HCT116 (cell line): ENCODE data around the gene TTLL9. TPM values are rescaled to one million over a fixed set of nuclear protein-coding genes. Genes with fewer than 3 reads are reported as not detected.

Source experiments
- ATAC-seq: fragments of 200-7000 bp; cut with Tn5 transposase; 2 replicates; pipeline ENCODE4 v1.9.1; 2020; ENCODE audit warnings: mild to moderate bottlenecking, moderate library complexity
- BruUV-seq: library from RNA; stranded (reverse); fragments of 400-500 nt; replicated peaks from 2 replicates; lab custom pipeline; 2021; lab: Mats Ljungman, UMichigan
- CTCF ChIA-PET: fragments of 300-600 bp; sonication (Branson Sonifier 250); formaldehyde crosslinking; loops from one replicate; lab custom pipeline; 2021; ENCODE audit warnings: antibody characterized with exemption; lab: Charles Lee
- POLR2A ChIA-PET: fragments of 300-600, 350-600 bp; sonication (Branson Sonifier 250); formaldehyde crosslinking; loops from one replicate; lab custom pipeline; 2021; ENCODE audit warnings: antibody characterized with exemption; lab: Charles Lee
- RAD21 ChIA-PET, 2 experiments: fragments of 300-600 bp; sonication (Branson Sonifier 250); formaldehyde crosslinking; loops; one replicate each; lab custom pipeline; 2023; ENCODE audit warnings: low total read pairs in 2 of 2; ENCODE audit not compliant: uncharacterized antibody in 2 of 2, unreplicated experiment in 2 of 2, low non-redundant PET in 1 of 2; lab: Charles Lee
- DNase-seq: peaks from one replicate; pipeline ENCODE4 v3.0.0-alpha.2; 2010; ENCODE audit warnings: low read depth, low spot score
- H2AFZ ChIP-seq: fragments of 200-600 bp; shearing (Covaris generic), sonication (generic); 2 replicates; pipeline ENCODE4 v1.6.1; 2017; ENCODE audit warnings: low read depth, mixed run types, mixed read lengths, antibody characterized with exemption, low read length; ENCODE audit not compliant: poor library complexity, severe bottlenecking
- H3K27ac ChIP-seq: 2 replicates; pipeline ENCODE4 v1.5.1; 2012; ENCODE audit warnings: low read depth, low read length
- H3K27me3 ChIP-seq: fragments of 200-600 bp; sonication (generic); 2 replicates; pipeline ENCODE4 v1.6.1; 2016; ENCODE audit warnings: mixed run types, low read length, mixed read lengths; ENCODE audit not compliant: insufficient read depth
- H3K36me3 ChIP-seq, 2 experiments: fragments of 200-500 bp in 1 of 2; fragments of 200-600 bp in 1 of 2; sonication (Bioruptor generic) in 1 of 2; sonication (generic) in 1 of 2; 2 replicates each; pipeline versions ENCODE4 v1.5.1 to v1.6.1; 2014 to 2016; ENCODE audit warnings: low read length in 2 of 2, inconsistent platforms in 1 of 2, mixed read lengths in 1 of 2, mixed run types in 1 of 2; ENCODE audit not compliant: insufficient read depth in 2 of 2, control insufficient read depth in 1 of 2
- H3K4me1 ChIP-seq, 2 experiments: fragments of 200-600 bp in 1 of 2; sonication (generic) in 1 of 2; 2 replicates each; pipeline versions ENCODE4 v1.5.1 to v1.6.1; 2012 to 2017; ENCODE audit warnings: low read length in 2 of 2, inconsistent platforms in 1 of 2, mild to moderate bottlenecking in 1 of 2, mixed read lengths in 1 of 2, mixed run types in 1 of 2, moderate library complexity in 1 of 2; ENCODE audit not compliant: insufficient read depth in 2 of 2, control insufficient read depth in 1 of 2
- H3K4me2 ChIP-seq: fragments of 200-600 bp; sonication (generic); 2 replicates; pipeline ENCODE4 v1.6.1; 2017; ENCODE audit warnings: mixed run types, low read length, mixed read lengths
- H3K4me3 ChIP-seq, 2 experiments: fragments of 200-600 bp in 1 of 2; sonication (generic) in 1 of 2; replicated peaks in 1 of 2; 2 replicates each; pipeline ENCODE4 v1.5.1; 2011 to 2016; ENCODE audit warnings: low read length in 2 of 2, control low read depth in 1 of 2, low read depth in 1 of 2, mild to moderate bottlenecking in 1 of 2, mixed read lengths in 1 of 2, mixed run types in 1 of 2
- H3K79me2 ChIP-seq: fragments of 200-600 bp; sonication (generic); 2 replicates; pipeline ENCODE4 v1.6.1; 2017; ENCODE audit warnings: mild to moderate bottlenecking, mixed run types, low read length, moderate library complexity, mixed read lengths; ENCODE audit not compliant: insufficient read depth
- H3K9ac ChIP-seq: fragments of 200-600 bp; sonication (generic); 2 replicates; pipeline ENCODE4 v1.6.1; 2016; ENCODE audit warnings: low read length, mixed read lengths
- H3K9me2 ChIP-seq: fragments of 200-600 bp; sonication (generic), shearing (Covaris generic); 2 replicates; pipeline ENCODE4 v1.6.1; 2017; ENCODE audit warnings: mixed run types, mild to moderate bottlenecking, moderate library complexity; ENCODE audit not compliant: insufficient read depth
- H3K9me3 ChIP-seq, 2 experiments: fragments of 200-500 bp in 1 of 2; fragments of 200-600 bp in 1 of 2; sonication (Bioruptor generic) in 1 of 2; sonication (generic) in 1 of 2; 2 replicates each; pipeline ENCODE4 v1.6.1; 2014 to 2017; ENCODE audit warnings: low read length in 2 of 2, mixed read lengths in 2 of 2, inconsistent platforms in 1 of 2, low read depth in 1 of 2, mild to moderate bottlenecking in 1 of 2, mixed run types in 1 of 2, moderate library complexity in 1 of 2; ENCODE audit not compliant: control insufficient read depth in 1 of 2, insufficient read depth in 1 of 2
- H4K20me1 ChIP-seq: fragments of 200-600 bp; sonication (generic), shearing (Covaris generic); 2 replicates; pipeline ENCODE4 v1.6.1; 2017; ENCODE audit warnings: mixed run types, mild to moderate bottlenecking, moderate library complexity; ENCODE audit not compliant: insufficient read depth
- EGR1 ChIP-seq: IDR thresholded peaks from 2 replicates; pipeline ENCODE4 v1.6.1; 2012; ENCODE audit warnings: low read depth
- JUND ChIP-seq: IDR thresholded peaks from 2 replicates; pipeline ENCODE4 v1.6.1; 2012
- POLR2A ChIP-seq: IDR thresholded peaks from 2 replicates; pipeline ENCODE4 v1.7.0; 2011; ENCODE audit warnings: borderline replicate concordance; ENCODE audit not compliant: insufficient read depth, insufficient read length; ENCODE audit errors: extremely low read depth
- POLR2AphosphoS5 ChIP-seq: IDR thresholded peaks from 2 replicates; pipeline ENCODE4 v1.6.1; 2011; ENCODE audit warnings: mild to moderate bottlenecking, low read depth, low read length, moderate library complexity
- RAD21 ChIP-seq: IDR thresholded peaks from 2 replicates; pipeline ENCODE4 v1.6.1; 2012; ENCODE audit warnings: low read depth, mild to moderate bottlenecking
- TCF7L2 ChIP-seq: IDR thresholded peaks from 2 replicates; pipeline ENCODE4 v1.7.0; 2011; ENCODE audit warnings: borderline replicate concordance, inconsistent platforms; ENCODE audit not compliant: insufficient read depth, insufficient read length; ENCODE audit errors: extremely low read depth
- ZFX ChIP-seq: fragments of 450-650 bp; IDR thresholded peaks from 2 replicates; pipeline ENCODE4 v1.6.1; 2017
- intact Hi-C: fragments of 100-400 bp; cut with micrococcal nuclease; formaldehyde crosslinking; loops from 2 replicates; pipeline ENCODE4 v1.10.0; 2022
- total RNA-seq: library from RNA; stranded (reverse); gene quantifications from one replicate; pipeline ENCODE4 v1.2.1, GENCODE V29; 2021; ENCODE audit not compliant: unreplicated experiment
- TF ChIP-seq, protein P1 (sequence below): IDR thresholded peaks from 2 replicates; pipeline ENCODE4 v1.6.1; 2012
- TF ChIP-seq, protein P2 (sequence below), 3 experiments: fragments of 200-600 bp in 1 of 3; sonication (generic) in 1 of 3; IDR thresholded peaks in 2 of 3; conservative IDR thresholded peaks in 1 of 3; 2 replicates each; pipeline ENCODE4 v1.5.1; 2012 to 2017; ENCODE audit warnings: low read depth in 2 of 3, low read length in 2 of 3, antibody characterized with exemption in 1 of 3, borderline replicate concordance in 1 of 3, control low read depth in 1 of 3, mild to moderate bottlenecking in 1 of 3, mixed read lengths in 1 of 3, mixed run types in 1 of 3, moderate library complexity in 1 of 3; ENCODE audit not compliant: insufficient read depth in 1 of 3

TTLL9 gene
- total RNA-seq, 1 experiment from 2014 or later, result not detected

DNA sequence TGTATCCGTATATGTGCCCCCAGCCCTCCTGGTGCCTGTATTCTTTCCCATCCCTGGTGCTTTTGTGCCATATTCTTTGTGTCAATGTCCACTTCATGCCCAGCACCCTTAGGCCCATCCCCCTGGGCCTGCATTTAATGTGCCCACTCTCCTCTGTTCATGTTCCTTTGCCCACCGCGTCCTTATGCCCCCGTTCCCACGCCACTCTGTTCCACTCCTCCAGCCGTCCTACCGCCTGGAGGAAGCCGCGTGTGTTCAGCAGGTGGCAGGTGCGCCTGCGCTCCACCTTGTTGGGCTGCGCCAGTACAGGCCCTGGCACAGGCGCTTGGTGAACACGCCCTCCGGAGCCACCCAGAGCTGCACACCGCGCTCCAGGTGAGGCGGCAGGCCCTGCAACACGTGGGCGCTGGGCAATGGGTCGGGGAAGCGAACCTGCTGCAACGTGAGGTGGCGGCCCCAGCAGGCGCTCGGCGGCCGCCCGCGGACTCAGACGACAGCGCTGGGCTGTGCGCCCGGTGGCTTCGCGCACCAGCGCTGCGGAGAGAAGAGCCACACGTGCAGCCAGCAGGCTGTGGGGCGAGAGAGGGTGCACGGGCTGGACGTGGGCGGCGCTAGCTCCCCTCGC is 21.0 kb upstream of the TTLL9 start:
- H3K79me2 ChIP-seq, result no peaks in the 10 kb centered on the region
- intact Hi-C loops, result no loop called here
- POLR2A ChIA-PET, result no interaction called here
- no peak overlapping the region for H3K9ac ChIP-seq
- H2AFZ ChIP-seq, result no peak overlapping the region
- BruUV-seq, result no TSS peak
- ATAC-seq (no peak), DNase-seq (no peak)
- no peaks in the 10 kb centered on the region for H3K4me1 ChIP-seq
- H3K27me3 ChIP-seq, result no peaks in the 10 kb centered on the region
- H4K20me1 ChIP-seq, result no peaks in the 10 kb centered on the region
- H3K27ac ChIP-seq, result no peak overlapping the region
- no peaks in the 10 kb centered on the region for H3K9me3 ChIP-seq
- no peak overlapping the region for H3K4me2 ChIP-seq
- no peak for TF ChIP-seq ZFX
- no peak for TF ChIP-seq EGR1
- no peak for TF ChIP-seq RAD21
- TF ChIP-seq, protein P1, sequence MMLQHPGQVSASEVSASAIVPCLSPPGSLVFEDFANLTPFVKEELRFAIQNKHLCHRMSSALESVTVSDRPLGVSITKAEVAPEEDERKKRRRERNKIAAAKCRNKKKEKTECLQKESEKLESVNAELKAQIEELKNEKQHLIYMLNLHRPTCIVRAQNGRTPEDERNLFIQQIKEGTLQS, result no peak
- TF ChIP-seq JUND, result no peak
- TF ChIP-seq POLR2AphosphoS5, result no peak
- no peak for TF ChIP-seq POLR2A
- no peak for TF ChIP-seq TCF7L2
- TF ChIP-seq, protein P2, sequence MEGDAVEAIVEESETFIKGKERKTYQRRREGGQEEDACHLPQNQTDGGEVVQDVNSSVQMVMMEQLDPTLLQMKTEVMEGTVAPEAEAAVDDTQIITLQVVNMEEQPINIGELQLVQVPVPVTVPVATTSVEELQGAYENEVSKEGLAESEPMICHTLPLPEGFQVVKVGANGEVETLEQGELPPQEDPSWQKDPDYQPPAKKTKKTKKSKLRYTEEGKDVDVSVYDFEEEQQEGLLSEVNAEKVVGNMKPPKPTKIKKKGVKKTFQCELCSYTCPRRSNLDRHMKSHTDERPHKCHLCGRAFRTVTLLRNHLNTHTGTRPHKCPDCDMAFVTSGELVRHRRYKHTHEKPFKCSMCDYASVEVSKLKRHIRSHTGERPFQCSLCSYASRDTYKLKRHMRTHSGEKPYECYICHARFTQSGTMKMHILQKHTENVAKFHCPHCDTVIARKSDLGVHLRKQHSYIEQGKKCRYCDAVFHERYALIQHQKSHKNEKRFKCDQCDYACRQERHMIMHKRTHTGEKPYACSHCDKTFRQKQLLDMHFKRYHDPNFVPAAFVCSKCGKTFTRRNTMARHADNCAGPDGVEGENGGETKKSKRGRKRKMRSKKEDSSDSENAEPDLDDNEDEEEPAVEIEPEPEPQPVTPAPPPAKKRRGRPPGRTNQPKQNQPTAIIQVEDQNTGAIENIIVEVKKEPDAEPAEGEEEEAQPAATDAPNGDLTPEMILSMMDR (IDR thresholded peaks at IDR 0.05 in 2 of 3, conservative IDR thresholded peaks at IDR 0.05 in 1 of 3; ENCODE audit: borderline replicate concordance in 1 of 3, insufficient read depth in 1 of 3, low read depth in 2 of 3, low read length in 2 of 3), result no peak
- TF ChIP-seq, all 23 proteins: peak for 0
- RAD21 ChIA-PET, result no interaction called here
- Histone ChIP-seq H3K9me2 (no peaks in the 10 kb centered on the region), H3K4me3 (no peak overlapping the region), H3K36me3 (no peaks in the 10 kb centered on the region)
- CTCF ChIA-PET, result interaction anchor here (1.0 kb wide), 1 partner anchor 126 kb away, joined by 3 read pairs; no protein-coding TSS in a partner anchor
